M059J (cell line): ENCODE results near the gene MYL11. TPM values are rescaled to one million over a fixed set of nuclear protein-coding genes. Genes with fewer than 3 reads are reported as not detected.
A peak's percentile ranks its signal among the peaks of the same experiment; 100 is the strongest.

Experiments used
- DNase-seq: peaks from one replicate; pipeline ENCODE4 v3.0.0-alpha.2; 2012; ENCODE audit warnings: low read depth
- total RNA-seq: library from RNA; depleted of rRNA; stranded (reverse); fragments of >200 nt; shearing (Covaris generic); gene quantifications from 2 replicates; pipeline ENCODE4 v1.2.3, GENCODE V29; 2014

MYL11 gene
- total RNA-seq, 1 experiment from 2014 or later = not detected

DNA sequence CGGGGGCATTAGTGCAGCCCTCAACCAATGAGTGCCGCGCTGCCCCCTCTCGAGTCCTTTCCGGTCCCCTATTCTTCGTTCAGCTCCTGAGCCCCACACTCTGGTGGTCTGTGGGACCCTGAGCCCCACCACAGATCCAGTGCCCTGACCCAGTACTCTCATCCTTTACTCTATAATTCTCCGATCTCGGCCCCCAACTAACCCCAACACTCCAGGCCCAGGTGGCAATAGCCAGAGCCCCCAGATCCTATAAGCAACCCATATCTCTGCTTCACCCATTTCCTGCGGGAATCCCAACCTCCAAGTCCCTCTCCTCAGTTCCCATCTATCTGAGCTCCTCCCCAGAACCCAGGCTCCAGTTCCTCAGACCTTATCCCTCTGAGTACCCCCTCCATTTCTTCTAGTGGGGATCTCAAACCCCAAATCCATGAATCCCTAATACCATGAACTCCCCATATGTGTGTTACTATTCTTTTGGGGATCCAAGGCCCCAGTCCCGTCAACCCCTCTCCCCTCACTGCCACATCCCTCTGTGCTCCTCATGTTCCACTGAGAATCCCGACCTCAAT is 3.3 kb upstream of the MYL11 start:
- DNase-seq = no peak

DNA sequence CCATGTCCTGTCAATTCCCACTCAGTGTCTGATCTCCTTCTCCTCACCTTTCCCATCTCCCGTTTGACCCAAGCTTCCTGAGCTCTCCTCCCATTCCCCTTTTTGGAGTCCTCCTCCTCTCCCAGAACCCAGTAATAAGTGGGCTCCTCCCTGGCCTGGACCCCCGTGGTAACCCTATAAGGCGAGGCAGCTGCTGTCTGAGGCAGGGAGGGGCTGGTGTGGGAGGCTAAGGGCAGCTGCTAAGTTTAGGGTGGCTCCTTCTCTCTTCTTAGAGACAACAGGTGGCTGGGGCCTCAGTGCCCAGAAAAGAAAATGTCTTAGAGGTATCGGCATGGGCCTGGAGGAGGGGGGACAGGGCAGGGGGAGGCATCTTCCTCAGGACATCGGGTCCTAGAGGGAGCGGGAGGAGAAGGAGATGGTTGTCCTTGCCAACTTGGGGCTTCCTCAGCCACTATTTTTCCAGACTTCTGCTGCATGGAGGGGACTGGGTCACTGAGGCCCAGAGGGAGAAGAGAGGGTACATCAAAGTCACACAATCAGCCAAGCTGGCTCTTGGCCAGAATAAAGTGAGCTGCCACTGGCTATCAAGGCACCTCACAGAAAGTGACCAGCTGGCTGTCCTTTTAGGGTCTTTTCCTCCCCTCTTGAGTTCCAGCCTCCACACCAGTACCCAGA is 2.4 kb upstream of the MYL11 start:
- DNase-seq = no peak

DNA sequence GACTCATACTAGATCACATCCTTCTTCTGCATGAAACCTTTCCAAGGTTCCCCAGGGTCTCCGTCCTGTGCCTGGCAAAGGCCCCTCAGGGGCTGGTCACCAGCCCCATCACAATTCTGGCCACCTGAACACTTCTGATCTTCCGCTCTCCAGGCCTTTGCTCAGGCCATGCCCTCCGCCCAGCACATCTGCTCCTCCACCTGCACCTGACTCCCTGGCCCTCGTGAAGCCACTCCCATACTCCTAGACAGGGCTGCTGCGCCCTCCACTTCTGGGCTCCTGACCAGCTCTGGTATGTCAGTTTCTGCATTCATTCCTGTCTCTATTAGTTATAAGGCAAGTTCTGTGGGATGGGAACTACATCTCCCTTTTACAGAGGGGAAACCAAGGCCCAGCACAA is 1.9 kb upstream of the MYL11 start:
- DNase-seq = no peak

DNA sequence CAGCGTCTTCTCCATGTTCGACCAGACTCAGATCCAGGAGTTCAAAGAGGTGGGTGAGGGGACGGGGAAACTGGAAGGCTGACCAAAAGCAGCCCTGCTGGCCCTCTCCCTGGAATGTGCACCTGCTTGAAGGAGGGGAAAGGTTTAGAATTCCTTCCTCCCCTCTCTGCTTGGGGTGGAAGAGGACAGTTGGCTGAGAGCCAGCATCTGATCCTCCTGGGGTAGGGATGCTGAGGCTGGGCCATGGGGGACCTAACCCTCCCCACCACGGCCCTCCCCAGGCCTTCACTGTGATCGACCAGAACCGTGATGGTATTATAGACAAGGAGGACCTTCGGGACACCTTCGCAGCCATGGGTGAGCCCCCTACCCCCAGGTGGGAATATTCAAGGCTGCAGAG is 1.3 kb downstream of the MYL11 start:
- no peak for DNase-seq

DNA sequence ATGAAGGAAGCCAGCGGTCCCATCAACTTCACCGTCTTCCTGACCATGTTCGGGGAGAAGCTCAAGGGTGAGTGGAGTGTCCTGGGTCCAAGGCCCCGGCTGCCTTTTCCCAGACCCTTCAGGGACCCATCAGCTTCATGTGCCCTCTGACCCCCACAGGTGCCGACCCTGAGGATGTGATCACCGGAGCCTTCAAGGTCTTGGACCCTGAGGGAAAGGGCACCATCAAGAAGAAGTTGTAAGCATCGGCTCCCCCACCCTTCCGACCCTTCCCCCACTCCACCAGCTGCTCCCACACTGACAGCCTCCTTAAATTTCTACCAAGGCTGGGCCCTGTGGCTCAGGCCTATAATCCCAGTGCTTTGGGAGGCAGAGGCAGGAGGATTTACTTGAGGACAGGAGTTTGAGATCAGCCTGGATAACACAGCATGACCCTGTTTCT is 1.9 kb downstream of the MYL11 start:
- DNase-seq = no peak

DNA sequence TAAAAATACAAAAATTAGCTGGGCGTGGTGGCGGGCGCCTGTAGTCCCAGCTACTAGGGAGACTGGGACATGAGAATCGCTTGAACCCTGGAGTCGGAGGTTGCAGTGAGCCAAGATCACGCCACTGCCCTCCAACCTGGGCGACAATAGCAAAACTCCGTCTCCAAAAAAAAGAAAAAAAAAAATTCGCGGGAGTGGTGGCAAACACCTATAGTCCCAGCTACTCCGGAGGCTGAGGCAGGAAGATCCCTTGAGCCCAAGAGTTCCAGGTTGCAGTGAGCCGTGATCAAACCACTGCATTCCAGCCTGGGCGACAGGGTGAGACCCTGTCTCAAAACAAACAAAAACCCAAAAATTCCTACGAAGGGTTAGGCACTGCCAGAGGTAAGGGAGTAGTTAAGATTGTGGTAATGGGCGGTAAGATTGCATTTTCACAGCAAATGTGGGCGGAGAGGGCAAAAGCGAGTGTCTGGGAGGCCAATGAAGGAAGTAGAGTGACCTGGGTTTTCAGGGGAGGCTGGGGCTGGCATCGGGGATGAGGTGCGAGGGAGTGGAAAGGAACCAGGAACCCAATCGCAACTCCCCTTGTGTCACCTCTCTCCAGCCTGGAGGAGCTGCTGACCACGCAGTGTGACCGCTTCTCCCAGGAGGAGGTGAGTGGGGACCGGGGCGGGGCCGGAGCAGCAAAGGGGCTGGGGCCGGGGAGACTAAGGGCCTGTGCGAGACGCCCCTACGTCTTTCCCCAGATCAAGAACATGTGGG is 2.6 kb downstream of the MYL11 start:
- no peak for DNase-seq

DNA sequence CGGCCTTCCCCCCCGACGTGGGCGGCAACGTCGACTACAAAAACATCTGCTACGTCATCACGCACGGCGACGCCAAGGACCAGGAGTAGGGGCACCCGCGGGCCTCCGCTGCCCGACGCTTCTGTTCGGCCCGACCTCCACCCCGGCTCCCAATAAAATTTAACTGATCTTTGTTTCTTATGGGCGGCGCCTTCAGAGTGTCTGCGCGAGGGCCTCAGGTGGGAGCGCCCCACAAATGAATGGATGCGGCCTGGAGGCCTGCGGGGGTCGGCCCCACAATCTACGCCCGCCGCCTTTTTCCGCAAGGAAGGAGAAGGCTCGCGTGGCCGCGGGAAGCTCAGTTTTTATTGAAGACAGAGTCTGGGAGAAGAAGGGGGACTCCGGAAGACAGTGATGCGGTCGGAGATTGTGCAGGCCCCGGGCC is 3.2 kb downstream of the MYL11 start:
- peak; percentile 72 for DNase-seq

DNA sequence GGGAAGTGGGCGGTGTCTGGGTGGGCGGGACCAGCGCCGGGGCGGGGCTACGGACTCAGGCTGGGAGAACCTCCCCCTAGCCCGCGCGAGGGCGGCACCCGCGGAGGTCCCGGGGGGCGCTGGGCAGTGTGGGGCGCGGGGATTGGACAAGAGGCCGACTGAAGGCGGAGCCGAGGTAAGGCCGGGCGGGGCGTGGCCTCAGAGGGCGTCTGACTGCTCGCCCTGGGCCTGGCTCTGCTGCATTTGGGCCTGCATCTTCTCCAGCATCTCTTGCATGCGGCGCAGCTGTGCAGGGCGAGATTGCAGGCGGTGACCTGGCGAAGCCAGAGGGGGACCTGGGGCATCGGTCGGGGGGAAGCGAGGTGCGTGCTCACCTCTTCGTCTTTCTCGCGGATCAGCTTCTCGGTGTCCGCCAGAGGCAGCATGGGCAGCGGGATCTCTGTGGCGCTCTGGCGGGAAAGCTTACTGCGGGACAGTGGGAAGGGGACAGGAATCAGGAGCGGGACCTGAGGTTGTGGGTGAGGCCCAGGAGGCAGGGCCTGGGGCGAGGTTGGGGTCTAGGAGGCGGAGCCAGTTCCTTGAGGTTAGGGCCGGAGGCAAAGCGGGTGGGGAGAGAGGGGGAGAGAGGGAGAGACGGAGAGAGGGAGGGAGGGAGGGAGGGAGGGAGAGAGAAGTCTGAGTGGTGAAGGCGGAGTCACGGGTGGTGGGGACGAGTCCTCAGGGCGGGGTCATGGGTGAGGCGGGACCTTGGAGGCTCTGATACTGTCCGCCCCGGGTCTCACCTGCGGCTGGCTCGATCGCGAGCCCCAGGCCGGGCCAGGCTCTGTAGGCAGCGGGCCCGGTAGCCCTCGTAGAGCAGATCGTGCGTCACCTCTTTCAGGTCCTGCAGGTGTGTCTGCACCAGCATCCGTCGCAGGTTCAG is 3.9 kb downstream of the MYL11 start:
- DNase-seq = peak; percentile 96

DNA sequence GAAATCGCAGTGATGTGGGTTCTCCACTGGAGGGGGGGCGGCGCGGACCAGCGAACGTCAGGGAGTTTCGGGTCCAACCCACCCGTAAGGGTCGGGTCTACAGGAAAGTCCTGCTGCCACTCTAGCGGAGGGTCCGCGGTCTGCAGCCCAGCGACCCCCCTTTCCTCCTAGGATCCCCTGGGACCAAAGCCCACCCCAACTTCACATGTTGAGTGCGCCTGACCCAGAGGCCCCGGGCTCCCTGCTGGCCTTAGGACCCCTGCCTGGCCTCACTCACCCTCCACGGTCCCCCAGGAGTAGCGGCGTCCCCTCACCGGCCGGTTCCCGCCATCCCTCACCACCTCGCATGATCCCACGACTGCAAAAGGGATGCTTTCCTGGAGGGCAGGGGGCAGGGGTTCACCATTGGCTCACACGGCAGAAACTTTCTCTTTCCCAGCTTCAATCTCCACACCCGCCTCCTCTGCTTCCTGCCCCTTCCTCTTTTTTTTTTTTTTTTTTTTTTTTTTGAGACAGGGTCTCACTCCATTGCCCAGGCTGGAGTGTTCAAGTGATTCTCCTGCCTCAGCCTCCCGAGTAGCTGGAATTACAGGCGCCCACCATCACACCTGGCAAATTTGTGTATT is 4.7 kb downstream of the MYL11 start:
- DNase-seq = no peak

DNA sequence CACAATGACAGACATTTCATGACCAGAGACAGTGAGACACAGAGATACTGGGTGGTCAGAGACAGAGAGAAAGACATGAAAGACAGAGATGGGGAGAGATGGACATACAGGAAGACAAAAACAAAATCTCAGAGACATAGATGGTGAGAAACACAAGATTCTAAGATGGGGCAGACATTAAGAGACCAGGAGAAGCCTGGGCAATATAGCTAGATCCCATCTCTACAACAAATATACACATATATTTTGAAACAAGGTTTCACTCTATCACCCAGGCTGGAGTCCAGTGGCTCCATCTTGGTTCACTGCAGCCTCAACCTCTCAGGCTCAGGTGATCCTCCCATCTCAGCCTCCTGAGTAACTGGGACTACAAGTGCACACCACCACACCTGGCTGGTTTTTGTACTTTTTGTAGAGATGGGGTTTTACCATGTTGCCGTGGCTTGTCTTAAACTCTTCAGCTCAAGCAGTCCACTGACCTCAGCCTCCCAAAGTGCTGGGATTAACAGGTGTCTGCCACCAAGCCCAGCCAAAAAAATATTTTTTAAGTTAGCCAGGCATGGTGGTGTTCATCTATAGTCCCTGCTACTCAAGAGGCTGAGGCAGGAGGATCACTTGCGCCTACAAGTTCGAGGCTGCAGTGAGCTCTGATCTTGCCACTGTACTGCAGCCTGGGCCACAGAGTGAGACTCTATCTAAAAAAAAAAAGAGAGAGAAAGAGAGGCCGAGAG is 5.6 kb downstream of the MYL11 start:
- DNase-seq = no peak

DNA sequence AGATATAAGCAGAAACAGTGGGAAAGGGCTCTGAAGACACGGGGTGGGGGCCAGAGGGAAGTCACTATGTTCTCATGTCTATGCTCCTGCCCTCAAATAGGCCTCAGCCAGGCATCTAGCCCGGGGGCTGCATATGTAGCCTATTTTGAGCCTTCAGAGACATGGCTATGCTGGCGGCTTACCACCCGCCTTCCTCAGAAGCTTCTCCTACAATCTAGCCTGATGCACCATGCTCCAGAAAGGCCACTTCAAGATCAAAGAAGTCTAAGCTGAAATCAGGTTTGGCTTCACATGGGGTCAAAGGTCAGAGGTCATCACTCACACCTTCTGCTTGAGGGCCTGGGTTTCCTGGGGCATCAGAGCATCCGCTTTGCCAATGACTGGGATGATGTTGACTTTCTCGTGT is 6.2 kb downstream of the MYL11 start:
- no peak for DNase-seq

DNA sequence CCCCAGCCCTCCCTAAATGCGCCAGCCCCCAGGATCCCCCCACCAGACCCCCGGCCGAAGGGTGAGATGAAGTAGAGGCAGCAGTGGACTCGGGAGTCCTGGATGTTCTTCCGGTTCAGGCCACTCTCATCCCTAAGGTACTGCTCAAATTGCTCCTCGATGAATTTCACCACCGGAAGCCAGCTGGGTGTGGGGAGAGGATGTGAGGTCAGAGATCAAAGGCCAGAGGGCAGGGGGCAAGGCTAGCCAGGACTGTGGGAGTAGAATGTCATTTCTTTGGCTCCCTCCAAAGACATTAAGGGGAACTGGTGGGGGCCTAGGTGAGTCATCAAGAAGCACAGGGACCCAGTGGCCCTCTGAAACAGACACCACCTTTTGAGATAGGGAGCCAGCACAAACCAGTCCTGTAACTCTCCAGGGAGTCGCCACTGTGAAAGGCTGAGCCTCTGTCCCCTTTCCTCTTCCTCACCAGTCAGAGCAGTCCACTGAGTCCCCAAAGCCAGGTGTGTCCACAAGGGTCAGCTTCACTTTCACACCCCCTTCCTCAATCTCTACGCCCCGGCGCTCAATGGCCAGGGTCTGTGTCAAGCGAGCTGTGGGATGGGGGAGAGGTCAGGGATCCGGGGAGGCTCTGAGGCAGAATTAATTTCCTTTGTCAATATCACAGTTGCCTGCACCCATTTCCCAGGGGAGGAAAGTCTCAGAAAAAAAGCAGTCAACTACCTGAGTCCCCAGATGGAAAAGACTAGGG is 6.9 kb downstream of the MYL11 start:
- DNase-seq = no peak

DNA sequence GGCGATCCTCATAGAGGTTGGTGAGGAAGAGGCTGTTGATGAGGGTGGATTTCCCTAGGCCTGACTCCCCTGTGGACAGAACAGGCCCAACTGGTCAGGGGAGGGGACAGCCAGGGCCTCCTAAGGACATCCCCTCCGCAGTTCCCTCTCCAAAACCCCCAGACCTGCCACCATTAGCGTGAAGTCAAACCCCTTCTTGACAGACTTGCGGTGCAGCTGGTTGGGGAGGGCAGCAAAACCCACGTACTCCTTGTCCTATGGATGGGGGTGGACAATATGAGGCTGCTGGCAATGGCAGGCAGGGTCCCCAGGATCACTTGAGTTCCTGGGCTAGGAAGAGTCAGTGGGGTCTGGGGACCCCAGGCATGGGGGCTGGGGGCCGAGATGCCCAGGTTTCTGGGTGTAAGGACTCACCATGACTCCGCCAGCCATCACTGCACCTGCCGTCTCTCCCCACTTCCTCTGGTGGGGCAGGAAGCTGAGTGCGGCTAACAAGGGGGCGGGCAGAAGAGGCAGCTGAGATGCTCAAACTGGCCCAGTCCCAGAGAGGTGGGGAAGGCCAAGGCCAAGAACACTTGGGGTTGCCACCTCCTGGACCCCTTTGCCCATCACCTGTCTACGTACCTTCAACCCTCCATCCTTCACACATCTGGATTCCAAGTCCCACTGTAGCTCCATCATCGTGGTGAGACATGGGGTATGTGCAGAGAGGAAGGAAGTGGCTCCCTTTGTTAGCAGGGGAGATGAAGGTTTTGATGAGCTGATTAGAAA is 7.7 kb downstream of the MYL11 start, which contains the start of gene SEPTIN1:
SEPTIN1 (minus strand) TSS at position 451 of the 771 bp plus-strand sequence; CDS start at position 432, 19 bp downstream.
- no peak for DNase-seq

DNA sequence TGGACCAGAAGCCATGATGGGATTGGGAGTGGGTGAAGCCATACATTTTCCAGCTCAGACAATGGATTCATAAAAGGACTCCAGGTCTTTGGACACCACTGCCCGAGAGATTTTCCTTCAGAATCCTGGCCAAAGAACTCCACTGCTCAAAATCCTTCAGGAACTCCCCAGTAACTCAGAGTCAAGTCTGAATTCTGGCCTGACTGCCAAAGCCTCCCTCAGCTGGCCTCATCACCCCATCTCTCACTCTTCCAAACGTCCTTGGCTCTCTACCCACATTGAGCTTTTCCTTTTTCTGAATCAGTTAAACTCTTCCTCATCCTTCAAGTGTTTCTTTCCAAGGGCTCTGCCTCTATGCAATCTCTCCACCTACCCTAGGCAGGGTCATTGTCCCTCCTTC is 8.9 kb downstream of the MYL11 start:
- DNase-seq = no peak

DNA sequence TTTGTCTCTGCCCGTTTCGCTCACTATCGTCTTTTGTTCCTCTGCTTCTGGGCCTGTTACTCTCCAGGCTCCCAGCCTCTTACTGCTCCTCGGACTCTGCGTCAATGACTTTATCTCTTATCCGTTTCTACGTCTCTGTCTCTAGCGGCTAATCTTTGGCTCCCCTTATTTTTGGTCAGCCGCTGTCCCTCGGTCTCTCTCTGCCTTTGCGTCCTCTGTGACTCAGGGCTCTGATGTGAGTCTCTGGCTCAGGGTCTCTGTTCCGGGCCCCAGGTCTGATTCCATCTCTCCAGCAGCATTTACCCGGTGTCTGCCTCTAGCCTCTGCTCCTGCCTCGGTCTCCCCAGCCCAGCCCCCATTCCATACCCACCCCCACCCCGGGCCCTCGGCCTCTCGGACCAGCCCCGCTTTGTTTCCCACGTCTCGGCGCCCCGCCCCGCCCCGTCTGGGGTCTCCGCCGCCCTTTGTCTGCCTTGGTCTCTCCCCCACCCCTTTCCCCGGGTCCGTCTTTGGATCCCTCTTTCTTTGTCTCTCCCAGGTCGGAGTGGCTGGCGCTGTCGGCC is 20.1 kb downstream of the MYL11 start:
- peak; percentile 43 for DNase-seq

DNA sequence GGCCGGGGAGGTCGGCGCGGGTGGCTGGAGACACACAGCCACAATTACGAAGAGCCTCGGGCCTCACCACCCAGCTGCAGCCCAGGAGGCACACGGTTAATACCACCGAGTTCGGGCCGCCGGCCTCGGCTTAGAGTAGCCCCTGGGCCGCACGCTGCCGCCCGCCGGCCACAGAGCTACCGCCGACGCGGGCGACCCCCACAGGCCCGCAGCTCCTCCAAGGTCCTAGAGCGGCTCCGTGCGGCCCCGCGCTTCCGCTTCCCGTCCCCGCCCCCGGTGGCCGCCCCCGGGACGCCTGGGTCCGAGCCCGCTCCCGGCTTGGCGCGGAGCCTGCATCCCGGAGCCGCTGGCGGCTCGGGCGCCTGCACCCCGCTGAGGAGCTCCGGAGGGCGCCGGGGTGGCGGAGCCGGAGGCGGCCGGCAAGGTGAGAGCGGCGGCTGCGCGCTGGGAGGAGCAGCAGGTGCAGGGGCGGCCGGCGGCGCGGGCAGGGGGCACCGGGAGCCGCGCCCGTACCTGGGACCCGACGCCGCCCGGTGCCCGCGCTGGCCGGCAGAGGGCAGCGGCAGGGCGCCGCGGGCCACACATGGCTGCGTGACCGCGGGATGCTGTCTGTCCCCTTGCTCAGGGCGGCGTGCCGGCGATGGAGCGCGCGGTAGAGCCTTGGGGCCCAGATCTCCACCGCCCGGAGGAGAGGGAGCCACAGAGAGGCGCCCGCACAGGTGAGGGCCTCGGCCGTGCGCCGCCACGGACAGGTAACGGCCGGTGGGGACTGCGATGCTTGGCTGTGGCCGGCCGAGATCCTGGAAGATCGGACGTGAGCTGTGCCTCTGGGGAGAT is 20.8 kb downstream of the MYL11 start, which contains the start of gene ZNF48:
ZNF48 (plus strand) TSS at position 266 of the 837 bp plus-strand sequence; CDS start at position 641, 375 bp downstream.
- peak; percentile 87 for DNase-seq

DNA sequence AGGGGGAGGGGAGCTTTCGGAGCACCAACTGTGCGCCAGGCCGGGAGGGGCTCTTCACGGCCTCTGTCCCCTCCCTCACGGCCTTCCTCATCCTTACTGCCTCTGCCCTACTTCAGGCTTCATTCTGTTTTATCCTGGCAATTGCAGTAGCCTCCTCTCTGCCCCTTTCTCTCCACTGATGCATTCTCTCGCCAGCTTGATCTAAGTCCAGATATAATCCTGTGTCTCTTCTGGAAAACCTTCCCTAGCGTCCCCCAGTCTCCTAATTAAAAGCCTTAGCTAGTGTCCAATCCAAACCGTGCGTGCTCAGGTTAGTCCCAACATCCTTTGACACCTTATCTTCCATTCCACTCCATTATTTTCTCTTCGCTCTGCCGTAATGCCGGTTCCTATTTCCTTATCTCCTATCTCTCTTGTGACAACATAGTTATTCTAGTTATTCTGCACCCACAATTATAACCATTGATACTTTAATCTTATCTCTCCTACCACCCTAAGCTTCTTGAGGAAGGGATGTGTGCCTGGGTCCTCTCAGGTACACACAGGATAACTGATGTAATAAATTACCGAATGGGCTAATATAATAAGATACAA is 21.5 kb downstream of the MYL11 start:
- no peak for DNase-seq
